HL-60 (cell line): ENCODE results near the gene DMXL1.

Experiments used
- CTCF ChIP-seq: IDR thresholded peaks from one replicate; pipeline ENCODE4 v1.5.1; 2011; ENCODE audit warnings: low read length, control low read depth, inconsistent platforms; ENCODE audit not compliant: insufficient read depth
- REST ChIP-seq: IDR thresholded peaks from 2 replicates; pipeline ENCODE4 v1.6.1; 2012; ENCODE audit warnings: low read depth; ENCODE audit not compliant: insufficient replicate concordance

GRCh38 chr5:119176785-119177184 lies 105.9 kb downstream of the DMXL1 start:
- TF ChIP-seq CTCF (no peak), REST (no peak)
